Measurements from ENCODE around the gene ATP6V0E2.
A peak's percentile ranks its signal among the peaks of the same experiment; 100 is the strongest.

ATP6V0E2 gene

GRCh38 chr7:149861728-149862045 is 12.1 kb upstream of the ATP6V0E2 start:
- no peak for DNase-seq (ENCODE audit: low read depth in 3 of 3, low spot score in 1 of 3)

GRCh38 chr7:149862156-149862555 is 11.6 kb upstream of the ATP6V0E2 start:
- DNase-seq (ENCODE audit: low read depth in 3 of 3, low spot score in 1 of 3): no peak

- no peak for DNase-seq (ENCODE audit: low read depth in 3 of 3, low spot score in 1 of 3)
Observed at GRCh38 chr7:149863500-149863899, 10.3 kb upstream of the ATP6V0E2 start.

DNA sequence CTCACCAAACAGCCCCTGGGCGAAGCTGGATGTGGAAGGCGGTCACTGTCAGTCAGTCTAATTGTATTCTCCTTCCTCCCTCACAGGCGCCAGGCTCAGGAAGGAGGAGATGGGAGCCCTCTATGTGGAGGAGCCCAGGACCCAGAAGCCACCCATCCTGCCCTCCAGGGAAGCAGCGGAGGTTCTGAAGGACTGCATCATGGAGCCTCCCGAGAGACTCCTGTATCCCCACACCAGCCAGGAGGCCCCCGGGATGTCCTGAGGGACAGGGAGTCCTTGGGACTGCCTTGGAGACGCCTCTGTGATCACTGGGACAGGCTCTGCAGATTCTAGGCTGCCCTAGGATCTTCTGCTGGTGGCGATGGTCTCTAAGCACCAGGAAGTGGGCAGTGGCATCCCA is 9.7 kb upstream of the ATP6V0E2 start:
- DNase-seq (ENCODE audit: low read depth in 3 of 3, low spot score in 1 of 3): no peak

DNA sequence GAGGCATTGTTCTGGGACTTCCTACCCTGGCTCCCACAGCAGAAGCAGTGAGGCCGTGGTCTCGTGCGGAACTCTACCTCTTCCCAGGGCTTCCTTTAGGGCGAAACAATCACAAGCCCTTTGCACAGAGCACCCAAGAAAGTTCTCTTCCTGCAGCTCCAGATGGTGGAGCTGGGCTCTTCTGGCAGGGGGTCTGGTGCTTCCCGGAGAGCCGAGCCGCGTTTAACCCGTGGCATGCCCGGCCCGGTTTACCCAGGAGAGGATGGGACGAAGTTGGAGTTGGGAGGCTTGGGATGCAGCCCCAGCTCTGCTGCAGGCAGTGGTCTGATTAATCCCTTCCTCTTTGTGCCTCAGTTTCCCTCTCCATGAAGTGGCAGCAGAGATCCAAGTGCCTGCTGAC is 9.0 kb upstream of the ATP6V0E2 start:
- no peak for DNase-seq (ENCODE audit: low read depth in 3 of 3, low spot score in 1 of 3)

GRCh38 chr7:149865437-149865836 is 8.3 kb upstream of the ATP6V0E2 start:
- peak in 1 of 3 donors; percentile 57 for DNase-seq (ENCODE audit: low read depth in 3 of 3, low spot score in 1 of 3)

DNA sequence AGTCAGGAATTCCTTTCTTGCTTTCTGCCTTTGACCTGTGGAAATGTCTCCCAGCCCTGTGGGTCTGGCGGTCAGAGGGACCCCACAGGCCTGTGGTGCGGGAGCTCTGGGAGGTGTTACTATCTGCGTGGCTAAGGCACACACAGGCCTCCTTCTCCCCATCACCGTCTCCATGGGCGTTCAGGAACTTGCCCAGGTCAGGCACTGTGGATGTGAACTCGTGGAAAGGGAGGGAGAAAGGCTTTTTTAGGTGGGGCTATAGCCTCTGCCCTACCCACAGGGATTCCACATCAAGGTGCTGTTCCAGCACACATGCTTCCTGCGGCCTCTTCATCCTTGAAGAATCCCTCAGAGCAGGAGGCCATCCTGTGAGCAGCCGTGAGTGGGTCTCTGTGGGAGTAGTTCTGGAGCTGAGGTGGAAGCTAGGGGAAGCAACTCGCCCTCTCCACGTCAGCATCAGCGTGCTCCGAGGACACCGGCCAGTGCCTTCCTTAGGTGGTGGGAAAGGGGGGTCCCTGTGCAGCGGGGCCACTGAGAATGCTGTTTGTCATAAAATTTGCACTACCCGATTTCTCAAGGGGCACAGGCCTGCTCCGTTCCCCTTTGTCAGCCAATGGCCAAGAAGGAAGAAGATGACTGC is 7.5 kb upstream of the ATP6V0E2 start:
- DNase-seq (ENCODE audit: low read depth in 3 of 3, low spot score in 1 of 3): no peak

GRCh38 chr7:149866779-149867447 is 6.9 kb upstream of the ATP6V0E2 start:
- DNase-seq (ENCODE audit: low read depth in 3 of 3, low spot score in 1 of 3): no peak

- no peak for DNase-seq (ENCODE audit: low read depth in 3 of 3, low spot score in 1 of 3)
Observed at GRCh38 chr7:149867762-149868622, 5.8 kb upstream of the ATP6V0E2 start.

DNA sequence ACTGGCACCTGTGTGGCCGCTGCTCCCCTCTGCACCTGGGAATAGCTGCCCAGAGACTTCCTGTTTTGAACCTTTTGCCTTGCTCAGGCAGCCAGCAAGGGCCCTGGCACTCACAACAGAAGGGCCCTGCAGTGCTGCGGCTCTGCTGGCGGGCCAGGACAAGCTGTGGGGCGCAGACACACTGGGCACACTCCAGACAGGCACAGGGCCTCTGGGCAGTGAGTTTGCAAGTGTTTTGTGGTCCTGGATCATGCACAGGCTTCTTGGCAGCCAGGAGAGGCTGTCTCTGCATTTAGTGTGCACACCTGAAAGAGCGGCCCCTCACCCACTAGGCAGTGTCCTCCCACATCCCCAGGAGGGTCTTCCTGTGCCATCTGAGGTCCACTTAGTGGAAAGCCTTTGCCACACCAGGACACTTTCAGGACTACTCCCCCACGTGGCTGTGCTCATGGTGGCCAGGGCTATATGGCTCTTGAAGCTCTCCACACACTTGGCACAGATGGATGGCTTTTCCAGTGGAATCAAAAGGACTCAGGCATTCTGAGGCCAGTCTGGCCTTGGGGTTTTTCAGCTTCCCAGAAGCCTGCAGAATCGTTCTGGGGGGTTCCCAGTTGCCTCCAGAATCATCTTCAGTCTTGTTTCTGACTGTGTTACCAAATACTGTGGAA is 5.0 kb upstream of the ATP6V0E2 start:
- DNase-seq (ENCODE audit: low read depth in 3 of 3, low spot score in 1 of 3): no peak

GRCh38 chr7:149869291-149869650 is 4.5 kb upstream of the ATP6V0E2 start:
- DNase-seq (ENCODE audit: low read depth in 3 of 3, low spot score in 1 of 3): no peak

GRCh38 chr7:149869867-149870266 is 3.9 kb upstream of the ATP6V0E2 start:
- DNase-seq (ENCODE audit: low read depth in 3 of 3, low spot score in 1 of 3): no peak

GRCh38 chr7:149870274-149870673 is 3.5 kb upstream of the ATP6V0E2 start:
- no peak for DNase-seq (ENCODE audit: low read depth in 3 of 3, low spot score in 1 of 3)

DNA sequence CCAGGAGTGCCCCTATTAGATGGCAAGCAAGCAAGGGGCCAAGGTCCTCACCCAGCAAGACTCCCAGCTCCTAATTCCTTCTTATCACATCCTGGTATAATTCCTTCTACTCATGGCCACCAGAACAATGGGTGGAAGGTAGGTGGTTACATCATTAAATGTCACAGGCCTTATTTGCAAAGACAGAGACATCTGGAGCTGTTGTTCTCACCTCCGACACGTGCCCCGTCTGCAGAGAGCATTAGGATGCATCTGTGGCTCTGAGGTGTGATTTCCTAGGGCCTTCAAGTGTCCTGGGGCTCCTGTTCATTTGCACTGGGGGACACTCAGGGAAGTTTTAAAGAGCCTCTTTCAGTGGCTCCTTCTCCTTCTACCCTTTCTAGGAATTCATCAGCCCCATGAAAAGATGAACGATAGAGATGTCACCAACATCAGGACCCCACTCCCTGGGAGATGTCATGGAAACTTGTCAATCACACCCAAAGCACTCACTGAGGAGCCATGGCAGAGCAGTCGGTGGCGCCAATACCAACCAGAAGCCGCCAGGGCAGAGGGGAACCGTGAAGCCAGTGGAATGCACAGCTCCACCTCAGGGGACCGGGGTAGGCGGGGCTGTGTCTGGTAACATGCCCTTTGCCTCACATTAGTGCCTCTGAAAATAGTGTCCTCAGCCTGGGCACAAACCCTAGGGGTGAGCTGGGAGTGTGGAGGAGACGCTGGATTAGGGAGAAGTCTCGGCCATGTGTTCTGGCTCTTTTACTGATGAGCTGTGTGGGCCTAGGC is 2.9 kb upstream of the ATP6V0E2 start:
- DNase-seq (ENCODE audit: low read depth in 3 of 3, low spot score in 1 of 3): no peak

- DNase-seq (ENCODE audit: low read depth in 3 of 3, low spot score in 1 of 3): no peak
Observed at GRCh38 chr7:149871576-149871975, 2.2 kb upstream of the ATP6V0E2 start.

- DNase-seq (ENCODE audit: low read depth in 3 of 3, low spot score in 1 of 3): no peak
Observed at GRCh38 chr7:149872419-149873073, 1.2 kb upstream of the ATP6V0E2 start.

- DNase-seq (ENCODE audit: low read depth in 3 of 3, low spot score in 1 of 3): no peak
Observed at GRCh38 chr7:149873970-149874643, 338 bp downstream of the ATP6V0E2 start.

DNA sequence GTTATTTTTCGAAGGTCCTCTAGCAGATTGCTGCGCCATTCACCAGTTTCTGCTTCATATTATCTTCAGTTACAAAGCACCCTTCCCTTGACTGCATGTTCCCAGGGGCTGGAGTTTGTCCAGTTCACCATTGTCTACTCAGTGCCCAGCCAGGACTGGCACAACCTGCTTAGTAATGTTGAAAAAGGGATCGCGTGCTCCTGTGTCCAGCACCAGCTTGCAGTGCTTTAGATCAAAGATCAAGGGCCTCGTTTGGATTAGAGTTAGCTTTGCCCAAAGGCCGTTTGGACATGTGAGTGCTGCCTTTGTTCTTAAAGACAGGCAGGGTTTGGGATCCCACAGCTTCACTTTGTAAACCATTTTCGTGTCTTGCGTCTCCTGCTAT is 867 bp downstream of the ATP6V0E2 start:
- DNase-seq (ENCODE audit: low read depth in 3 of 3, low spot score in 1 of 3): no peak

DNA sequence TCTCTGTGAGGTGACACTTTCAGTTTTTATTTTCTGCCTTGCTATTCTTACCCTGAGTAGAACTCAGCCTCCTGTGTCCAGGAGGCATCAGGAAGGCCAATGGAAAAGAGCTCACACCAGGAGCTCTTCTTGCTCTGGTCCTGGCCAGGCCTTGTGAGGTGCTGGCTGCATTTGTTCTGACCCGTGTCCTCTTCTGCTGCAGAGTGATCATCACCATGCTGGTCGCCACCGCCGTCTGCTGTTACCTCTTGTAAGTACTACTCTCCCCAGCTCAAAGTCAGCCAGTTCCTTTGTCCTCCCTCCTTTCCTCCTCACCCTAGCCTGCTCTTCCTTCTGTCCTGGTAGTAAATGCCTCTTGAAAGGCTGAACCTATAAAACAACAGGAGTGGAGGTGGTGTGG is 1.6 kb downstream of the ATP6V0E2 start:
- DNase-seq (ENCODE audit: low read depth in 3 of 3, low spot score in 1 of 3): no peak
